Measurements from ENCODE around the gene KRT14.

- TF ChIP-seq, protein P1, sequence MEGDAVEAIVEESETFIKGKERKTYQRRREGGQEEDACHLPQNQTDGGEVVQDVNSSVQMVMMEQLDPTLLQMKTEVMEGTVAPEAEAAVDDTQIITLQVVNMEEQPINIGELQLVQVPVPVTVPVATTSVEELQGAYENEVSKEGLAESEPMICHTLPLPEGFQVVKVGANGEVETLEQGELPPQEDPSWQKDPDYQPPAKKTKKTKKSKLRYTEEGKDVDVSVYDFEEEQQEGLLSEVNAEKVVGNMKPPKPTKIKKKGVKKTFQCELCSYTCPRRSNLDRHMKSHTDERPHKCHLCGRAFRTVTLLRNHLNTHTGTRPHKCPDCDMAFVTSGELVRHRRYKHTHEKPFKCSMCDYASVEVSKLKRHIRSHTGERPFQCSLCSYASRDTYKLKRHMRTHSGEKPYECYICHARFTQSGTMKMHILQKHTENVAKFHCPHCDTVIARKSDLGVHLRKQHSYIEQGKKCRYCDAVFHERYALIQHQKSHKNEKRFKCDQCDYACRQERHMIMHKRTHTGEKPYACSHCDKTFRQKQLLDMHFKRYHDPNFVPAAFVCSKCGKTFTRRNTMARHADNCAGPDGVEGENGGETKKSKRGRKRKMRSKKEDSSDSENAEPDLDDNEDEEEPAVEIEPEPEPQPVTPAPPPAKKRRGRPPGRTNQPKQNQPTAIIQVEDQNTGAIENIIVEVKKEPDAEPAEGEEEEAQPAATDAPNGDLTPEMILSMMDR (conservative IDR thresholded peaks at IDR 0.05; ENCODE audit: low read depth, low read length): no peak
- TF ChIP-seq EZH2 (IDR thresholded peaks at IDR 0.05; ENCODE audit: low read length, unreplicated experiment): no peak
Observed at GRCh38 chr17:41594363-41594915, 7.7 kb upstream of the KRT14 start.
